ENCODE data around the gene SLC10A7. TPM values are rescaled to one million over a fixed set of nuclear protein-coding genes. Genes with fewer than 3 reads are reported as not detected.

The SLC10A7 gene
- total RNA-seq, 3 donors from 2014 or later (not counting 1 experiment from before 2014, with no cell fraction given), result 16.0 to 29.4 (median 26.3) TPM

- intact Hi-C loops (cut with micrococcal nuclease), result no loop called here
- Histone ChIP-seq H3K27ac (ENCODE audit: low read length) (no peak overlapping the region), H3K4me3 (ENCODE audit: low read length) (no peak overlapping the region), H3K27me3 (ENCODE audit: control insufficient read depth, insufficient read depth, low read length) (no peaks in the 10 kb centered on the region), H3K4me1 (ENCODE audit: control insufficient read depth, insufficient read depth, low read length) (no peaks in the 10 kb centered on the region), H3K9me3 (ENCODE audit: control insufficient read depth, insufficient read depth, low read length) (no peaks in the 10 kb centered on the region), H3K36me3 (ENCODE audit: control insufficient read depth, insufficient read depth, low read length) (no peaks in the 10 kb centered on the region)
- Mint-ChIP-seq H3K27ac (no peak overlapping the region), H3K36me3 (no peaks in the 10 kb centered on the region), H3K4me1 (no peaks in the 10 kb centered on the region), H3K9me3 (no peaks in the 10 kb centered on the region), H3K27me3 (ENCODE audit: low read depth in 2 of 2) (peaks cover 6 to 26% of the 10 kb centered on the region in 2 donors), H3K4me3 (no peak overlapping the region)
- whole genome bisulfite sequencing (ENCODE audit: insufficient coverage), result 89% methylated on average over 6 of the region's 7 CpGs
- ATAC-seq, result no peak
- no peak for DNase-seq
- no peak for TF ChIP-seq CTCF (IDR thresholded peaks at IDR 0.05)
Measured at GRCh38 chr4:146211440-146211839, 310.3 kb downstream of the SLC10A7 start.

- intact Hi-C loops (cut with micrococcal nuclease), result no loop called here
- 100% methylated on average over 1 of the region's 2 CpGs for WGBS (ENCODE audit: insufficient coverage)
- Histone ChIP-seq H3K27ac (ENCODE audit: low read length) (no peak overlapping the region), H3K4me3 (ENCODE audit: low read length) (no peak overlapping the region), H3K27me3 (ENCODE audit: control insufficient read depth, insufficient read depth, low read length) (no peaks in the 10 kb centered on the region), H3K9me3 (ENCODE audit: control insufficient read depth, insufficient read depth, low read length) (no peaks in the 10 kb centered on the region), H3K36me3 (ENCODE audit: control insufficient read depth, insufficient read depth, low read length) (no peaks in the 10 kb centered on the region), H3K4me1 (ENCODE audit: control insufficient read depth, insufficient read depth, low read length) (no peaks in the 10 kb centered on the region)
- no peak overlapping the region for H3K27ac Mint-ChIP-seq
- no peak for DNase-seq
- no peak for ATAC-seq
- peaks cover 6 to 26% of the 10 kb centered on the region in 2 donors for H3K27me3 Mint-ChIP-seq (ENCODE audit: low read depth in 2 of 2)
- no peaks in the 10 kb centered on the region for H3K4me1 Mint-ChIP-seq
- TF ChIP-seq CTCF (IDR thresholded peaks at IDR 0.05), result no peak
- H3K4me3 Mint-ChIP-seq, result no peak overlapping the region
- H3K9me3 Mint-ChIP-seq, result no peaks in the 10 kb centered on the region
- H3K36me3 Mint-ChIP-seq, result no peaks in the 10 kb centered on the region
Measured at GRCh38 chr4:146210890-146211289, 310.9 kb downstream of the SLC10A7 start.

- Mint-ChIP-seq H3K36me3 (no peaks in the 10 kb centered on the region), H3K9me3 (peaks cover 0 to 2% of the 10 kb centered on the region in 2 donors), H3K27me3 (ENCODE audit: low read depth in 2 of 2) (peaks cover 6 to 26% of the 10 kb centered on the region in 2 donors), H3K4me3 (no peak overlapping the region), H3K27ac (no peak overlapping the region), H3K4me1 (no peaks in the 10 kb centered on the region)
- Histone ChIP-seq H3K36me3 (ENCODE audit: control insufficient read depth, insufficient read depth, low read length) (no peaks in the 10 kb centered on the region), H3K27me3 (ENCODE audit: control insufficient read depth, insufficient read depth, low read length) (no peaks in the 10 kb centered on the region), H3K9me3 (ENCODE audit: control insufficient read depth, insufficient read depth, low read length) (no peaks in the 10 kb centered on the region), H3K4me3 (ENCODE audit: low read length) (no peak overlapping the region), H3K27ac (ENCODE audit: low read length) (no peak overlapping the region), H3K4me1 (ENCODE audit: control insufficient read depth, insufficient read depth, low read length) (no peaks in the 10 kb centered on the region)
- ATAC-seq (no peak), DNase-seq (no peak)
- TF ChIP-seq CTCF (IDR thresholded peaks at IDR 0.05), result no peak
- intact Hi-C loops (cut with micrococcal nuclease), result no loop called here
- 88% methylated on average over 5 of the region's 5 CpGs for WGBS (ENCODE audit: insufficient coverage)
Measured at GRCh38 chr4:146207410-146207809, 314.3 kb downstream of the SLC10A7 start.

Other genes starting within 250 kb of the SLC10A7 start
- not detected for gene POU4F2, start 117.0 kb upstream of the SLC10A7 start, total RNA-seq